Stimulated activated CD4-positive, alpha-beta T cell treated with anti-CD3 and anti-CD28 coated beads, Interleukin-2, amount 100 ng/mL, for 48 hours (primary cell): ENCODE results near the gene IFNL4.
A peak's percentile ranks its signal among the peaks of the same experiment; 100 is the strongest.
"Not testable (repeated sequence)": the region's sequence is repeated elsewhere in the genome, so short reads cannot be mapped to it uniquely, and the experiment has no call there.

ENCODE experiments used
- DNase-seq, 2 donors: peaks; one replicate each; pipeline ENCODE4 v3.0.0-alpha.2; 2020

IFNL4 gene

DNA sequence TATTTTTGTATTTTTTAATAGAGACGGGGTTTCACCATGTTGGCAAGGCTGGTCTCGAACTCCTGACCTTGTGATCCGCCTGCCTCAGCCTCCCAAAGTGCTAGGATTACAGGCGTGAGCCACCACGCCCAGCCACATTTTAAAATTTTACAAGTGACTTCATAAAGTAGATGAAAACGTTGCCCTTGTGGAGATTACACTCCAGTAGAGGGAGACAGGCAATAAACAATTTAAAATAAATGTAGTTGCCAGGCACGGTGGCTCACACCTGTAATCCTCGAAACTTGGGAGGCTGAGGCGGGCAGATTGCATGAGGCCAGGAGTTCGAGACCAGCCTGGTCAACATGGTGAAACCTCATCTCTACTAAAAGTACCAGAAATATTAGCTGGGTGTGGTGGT is 29.5 kb downstream of the IFNL4 start:
- not testable (repeated sequence) for DNase-seq

- DNase-seq: no peak
Observed at GRCh38 chr19:39218230-39219007, 30.2 kb downstream of the IFNL4 start.

DNA sequence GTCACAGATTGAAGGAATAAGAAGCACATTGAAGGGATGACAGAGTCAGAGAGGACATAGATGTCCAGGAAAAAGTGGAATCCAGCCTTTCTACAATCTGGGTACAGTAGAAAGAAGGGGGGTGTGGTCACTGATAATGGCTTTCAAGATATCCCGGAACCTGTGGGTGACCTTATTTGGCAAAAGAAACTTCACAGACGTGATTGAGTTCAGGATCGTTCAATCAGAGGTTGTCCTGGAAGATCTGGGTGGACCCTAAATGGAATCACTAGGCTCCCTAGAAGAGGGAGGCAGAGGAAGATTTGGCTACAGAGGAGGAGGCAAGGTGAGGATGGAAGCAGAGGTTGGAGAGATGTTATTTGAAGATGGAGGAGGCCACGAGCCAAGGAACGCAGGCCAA is 31.6 kb downstream of the IFNL4 start:
- DNase-seq: no peak

- not testable (repeated sequence) for DNase-seq
Observed at GRCh38 chr19:39215323-39215722, 33.3 kb downstream of the IFNL4 start.

DNA sequence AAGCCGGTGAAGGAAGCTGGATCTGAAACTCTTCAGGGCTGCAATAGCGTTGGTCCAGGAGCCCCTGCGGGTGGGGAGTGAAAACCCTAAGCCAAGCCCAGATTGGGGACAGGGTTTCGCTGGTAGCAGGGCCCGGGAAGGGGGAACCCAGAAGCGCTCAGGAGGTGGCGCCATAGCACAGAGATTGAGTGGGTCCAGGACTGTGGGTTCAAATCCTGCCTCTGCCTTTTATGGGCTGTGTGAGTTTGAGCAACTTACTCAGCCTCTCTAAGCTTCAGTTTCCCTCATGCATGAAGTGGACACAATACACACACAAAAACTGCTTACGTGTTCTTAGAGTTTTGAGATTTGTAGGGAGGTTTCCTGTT is 36.3 kb downstream of the IFNL4 start:
- peak; percentile 66 to 69 for DNase-seq

- no peak for DNase-seq
Observed at GRCh38 chr19:39211731-39212374, 36.8 kb downstream of the IFNL4 start.

GRCh38 chr19:39209196-39209595 is 39.5 kb downstream of the IFNL4 start:
- DNase-seq: no peak

DNA sequence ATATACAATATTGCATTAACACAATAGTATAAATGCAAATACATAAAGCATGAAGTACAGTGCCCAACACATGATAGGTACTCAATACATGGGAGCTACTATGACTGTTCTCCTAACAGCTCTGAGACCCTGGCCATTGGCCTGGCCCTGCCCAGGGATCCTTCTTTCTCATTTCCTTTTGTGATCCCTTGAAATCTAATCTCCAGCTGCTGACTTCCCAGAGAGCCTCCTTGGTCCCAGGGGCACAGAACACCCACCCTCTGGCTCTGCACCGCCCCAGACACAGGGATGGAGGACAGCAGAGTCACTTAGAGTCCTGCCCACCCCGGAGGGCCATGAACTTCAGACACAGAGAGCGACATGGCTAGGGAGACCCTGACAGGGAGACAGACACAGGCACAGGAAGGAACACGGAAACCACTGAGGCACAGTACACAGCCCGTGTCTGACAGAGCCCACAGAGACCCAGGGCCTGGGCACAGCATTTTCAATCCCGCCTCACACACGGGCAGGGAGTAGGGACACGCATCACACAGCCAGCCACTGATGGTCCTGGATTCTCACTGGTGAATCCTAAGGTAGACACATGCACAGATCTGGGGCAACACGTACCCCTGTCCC is 40.4 kb downstream of the IFNL4 start:
- no peak for DNase-seq

DNA sequence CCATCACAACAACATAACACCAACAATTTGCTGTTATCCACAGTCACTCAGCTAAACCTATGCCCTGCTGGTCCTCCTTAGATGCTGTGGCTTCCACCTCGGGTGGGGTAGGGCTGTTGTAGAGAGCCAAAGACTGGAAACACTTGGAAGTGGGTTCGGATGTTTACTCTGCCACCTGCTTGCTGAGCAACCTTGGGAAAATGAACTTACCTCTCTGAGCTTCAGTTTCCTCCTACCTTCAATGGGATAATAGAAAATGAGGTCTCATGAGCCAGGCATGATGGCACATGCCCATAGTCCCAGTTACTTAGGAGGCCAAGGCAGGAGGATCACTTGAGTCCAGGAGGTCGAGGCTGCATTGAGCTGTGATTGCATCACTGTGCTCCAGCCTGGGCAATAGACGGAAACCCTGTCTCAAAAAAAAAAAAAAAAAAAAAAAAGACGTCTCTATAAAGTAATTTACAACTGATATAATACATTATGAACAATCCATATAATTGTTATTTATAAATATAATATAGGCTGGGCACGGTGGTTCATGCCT is 41.3 kb downstream of the IFNL4 start:
- DNase-seq: no peak

GRCh38 chr19:39206122-39206521 is 42.5 kb downstream of the IFNL4 start:
- DNase-seq: no peak

GRCh38 chr19:39205449-39205764 is 43.2 kb downstream of the IFNL4 start:
- no peak for DNase-seq

DNA sequence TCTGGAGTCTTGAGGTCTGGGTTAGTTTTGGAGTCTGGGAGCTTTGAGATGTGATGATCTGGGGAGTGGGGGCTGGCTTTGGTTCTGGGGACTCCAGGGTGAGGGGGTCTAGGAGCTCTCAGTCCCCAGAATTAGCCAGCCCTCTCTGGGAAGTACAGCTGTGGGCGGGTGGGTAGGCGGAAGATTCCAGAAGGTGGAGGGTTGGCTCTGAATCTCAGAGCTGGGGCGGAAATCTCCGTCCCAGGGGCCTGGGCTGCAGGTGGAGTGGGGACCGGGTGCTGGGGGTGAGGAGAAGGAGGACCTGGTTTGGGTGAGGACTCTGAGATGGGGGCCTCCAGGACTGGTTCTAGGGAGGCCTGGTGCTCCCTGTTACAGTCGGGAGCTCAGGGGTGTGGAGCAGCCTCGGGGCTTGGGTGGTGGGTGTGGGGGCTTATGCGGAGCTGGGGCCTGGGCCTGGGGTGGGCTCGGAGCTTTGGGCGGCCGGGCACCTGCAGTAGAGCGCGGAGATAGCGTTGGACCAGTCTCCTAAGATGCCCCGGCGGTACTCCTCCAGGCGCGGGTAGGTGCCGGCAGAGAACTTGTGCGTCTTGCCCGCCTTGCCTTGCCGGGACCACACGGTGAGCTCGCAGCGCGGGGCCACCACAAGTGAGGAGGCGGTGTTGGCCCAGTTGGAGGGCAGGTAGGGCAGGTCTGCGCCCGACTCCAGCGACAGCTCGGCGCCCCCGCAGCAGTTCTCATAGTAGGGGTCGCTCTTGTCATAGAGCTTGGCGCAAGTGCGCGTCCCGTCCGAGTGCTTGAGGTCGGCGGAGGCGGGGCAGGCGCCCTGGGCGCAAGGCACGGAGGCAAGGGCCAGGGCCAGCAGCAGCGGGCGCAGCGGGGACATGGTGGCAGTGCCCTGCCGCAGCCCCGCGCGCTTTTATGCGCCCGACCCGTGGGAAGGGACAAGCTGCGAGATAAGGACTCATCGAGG is 45.0 kb downstream of the IFNL4 start, which contains the start of gene SYCN:
SYCN (minus strand) TSS at position 892 of the 970 bp plus-strand sequence; CDS start at position 883, 9 bp downstream.
- DNase-seq: no peak

DNA sequence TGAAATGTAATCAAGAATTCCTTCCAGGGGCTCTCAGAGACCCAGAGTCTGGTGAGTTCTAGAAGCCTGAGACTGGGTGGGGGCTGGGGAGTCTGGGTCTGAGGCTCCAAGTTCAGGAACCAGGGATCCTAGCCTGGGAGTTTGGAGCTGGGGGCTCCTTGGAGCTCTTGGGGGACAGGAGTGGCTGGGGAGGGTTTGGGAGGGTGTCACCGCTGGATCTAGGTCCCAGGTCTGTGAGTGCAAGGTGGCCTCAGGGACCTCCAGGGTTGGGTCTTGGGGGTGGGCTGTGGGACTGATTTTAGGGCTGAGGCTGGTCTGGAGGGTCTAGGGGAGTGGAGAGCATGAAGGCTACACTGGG is 45.7 kb downstream of the IFNL4 start:
- no peak for DNase-seq

DNA sequence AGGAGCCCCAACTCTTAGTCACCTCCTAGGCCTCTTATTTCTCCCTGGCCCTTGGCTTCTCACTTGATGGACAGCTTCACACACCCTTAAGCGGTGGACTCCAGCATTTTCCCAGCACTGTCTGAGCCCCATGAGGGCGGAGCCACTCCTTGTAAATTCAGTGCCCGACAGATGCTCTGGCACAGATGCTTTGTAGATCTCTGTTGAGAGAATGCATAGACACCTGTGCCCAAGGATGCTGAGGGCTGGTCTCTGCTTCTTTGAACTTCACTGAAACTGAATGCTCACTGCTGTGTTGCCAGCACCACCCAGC is 47.9 kb downstream of the IFNL4 start:
- no peak for DNase-seq

- no peak for DNase-seq
Observed at GRCh38 chr19:39200066-39200802, 48.4 kb downstream of the IFNL4 start.

- DNase-seq: no peak
Observed at GRCh38 chr19:39199025-39199424, 49.6 kb downstream of the IFNL4 start.

DNA sequence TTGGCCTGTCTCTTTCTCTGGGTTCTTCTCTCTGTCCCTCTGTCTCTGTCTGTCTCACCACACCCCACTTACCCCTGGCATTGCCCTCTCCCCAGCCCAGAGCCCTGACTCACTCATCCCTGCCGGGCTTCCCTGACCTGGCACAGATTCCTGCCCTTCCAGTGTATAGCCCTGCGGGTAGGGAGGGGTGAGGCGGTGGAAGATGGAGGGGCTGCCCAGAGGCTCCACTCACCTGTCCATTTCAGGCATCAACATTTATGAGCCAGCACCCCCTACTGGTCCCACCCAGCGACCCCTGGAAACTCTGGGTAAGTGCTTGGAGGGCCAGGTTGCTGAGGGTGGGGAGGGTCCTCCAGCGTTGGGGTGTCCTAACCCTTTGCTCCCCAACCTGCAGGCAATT is 50.8 kb downstream of the IFNL4 start:
- no peak for DNase-seq

- DNase-seq: no peak
Observed at GRCh38 chr19:39196860-39197562, 51.6 kb downstream of the IFNL4 start, which contains the start of gene NCCRP1. TSS of gene NCCRP1 (plus strand) at chr19:39196964. CDS start at chr19:39196983, 19 bp downstream.

DNA sequence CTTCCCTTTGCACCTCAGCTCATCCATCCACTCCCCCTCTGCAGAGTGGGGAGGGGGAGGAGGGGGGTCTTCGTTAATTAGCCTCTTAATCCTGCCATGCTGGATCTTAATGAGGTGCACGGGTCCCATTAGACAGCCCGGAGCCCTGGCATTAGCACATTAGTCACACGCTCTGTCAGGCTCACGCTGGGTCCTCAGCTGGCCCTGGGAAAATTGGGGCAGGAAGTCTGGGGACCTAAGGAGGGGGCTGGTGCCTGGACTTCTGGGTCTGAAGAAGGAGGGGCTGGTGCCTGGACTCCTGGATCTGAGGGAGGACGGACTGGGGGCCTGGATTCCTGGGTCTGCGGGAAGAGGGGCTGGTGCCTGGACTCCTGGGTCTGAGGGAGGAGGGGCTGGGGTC is 52.3 kb downstream of the IFNL4 start:
- no peak for DNase-seq
